GM13977 (cell line): Measurements from ENCODE around the gene FAM181B.
"Not testable (repeated sequence)": the region's sequence is repeated elsewhere in the genome, so short reads cannot be mapped to it uniquely, and the experiment has no call there.

Source experiments
- DNase-seq: peaks from one replicate; pipeline ENCODE4 v3.0.0; 2012; ENCODE audit warnings: low spot score
- in situ Hi-C: fragments of 300-500 bp; cut with MboI; formaldehyde crosslinking; loops from one replicate; pipeline ENCODE4 v1.12.0; 2022; ENCODE audit warnings: low sequenced_read_pairs, low pct_unique_long_range_greater_than_20kb, mixed read lengths, inconsistent platforms; ENCODE audit not compliant: unreplicated experiment
- TF ChIP-seq, protein P1 (sequence below): IDR thresholded peaks from 2 replicates; pipeline ENCODE4 v1.5.1; 2012; ENCODE audit warnings: mild to moderate bottlenecking, control low read depth; ENCODE audit not compliant: insufficient read depth; ENCODE audit errors: extremely low read depth, missing control alignments

Gene FAM181B

DNA sequence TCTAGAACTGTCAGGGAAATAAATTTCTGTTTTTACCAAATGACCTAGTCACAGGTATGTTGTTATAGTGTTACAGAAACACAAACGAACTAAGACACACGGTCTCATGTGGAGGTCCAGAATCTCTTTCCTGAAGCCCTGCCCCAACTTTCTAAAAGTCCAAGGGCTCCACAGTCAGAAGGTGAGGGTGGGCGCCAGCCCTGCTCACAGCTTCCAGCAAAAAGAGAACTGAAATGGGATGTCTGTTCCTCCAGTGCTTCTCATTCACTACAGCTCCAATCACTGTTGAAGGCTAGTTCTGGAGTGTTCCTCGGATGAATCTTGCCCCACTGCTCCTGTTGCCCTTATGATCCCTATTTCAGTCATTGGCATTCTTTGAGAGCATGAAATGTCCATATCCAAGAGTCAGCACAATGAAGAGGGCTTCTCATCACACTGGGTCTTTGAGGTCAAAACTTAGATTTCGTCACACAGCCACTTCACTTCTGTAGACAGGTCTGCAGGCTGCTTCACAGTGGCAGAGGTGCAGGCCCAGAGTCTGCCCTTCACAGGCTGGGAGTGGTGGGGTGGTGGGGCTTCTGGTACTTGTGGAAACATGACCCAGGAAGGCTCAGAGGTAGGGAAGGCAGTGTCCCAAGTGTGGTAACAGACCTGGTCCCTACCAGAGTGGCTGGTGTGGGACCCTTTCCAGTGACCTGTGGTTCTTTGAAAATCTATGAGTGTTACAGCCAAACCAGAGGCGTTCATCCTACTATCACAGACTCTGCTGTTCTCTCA, 34.9 kb downstream of the FAM181B start:
- DNase-seq, result no peak
- TF ChIP-seq, protein P1, sequence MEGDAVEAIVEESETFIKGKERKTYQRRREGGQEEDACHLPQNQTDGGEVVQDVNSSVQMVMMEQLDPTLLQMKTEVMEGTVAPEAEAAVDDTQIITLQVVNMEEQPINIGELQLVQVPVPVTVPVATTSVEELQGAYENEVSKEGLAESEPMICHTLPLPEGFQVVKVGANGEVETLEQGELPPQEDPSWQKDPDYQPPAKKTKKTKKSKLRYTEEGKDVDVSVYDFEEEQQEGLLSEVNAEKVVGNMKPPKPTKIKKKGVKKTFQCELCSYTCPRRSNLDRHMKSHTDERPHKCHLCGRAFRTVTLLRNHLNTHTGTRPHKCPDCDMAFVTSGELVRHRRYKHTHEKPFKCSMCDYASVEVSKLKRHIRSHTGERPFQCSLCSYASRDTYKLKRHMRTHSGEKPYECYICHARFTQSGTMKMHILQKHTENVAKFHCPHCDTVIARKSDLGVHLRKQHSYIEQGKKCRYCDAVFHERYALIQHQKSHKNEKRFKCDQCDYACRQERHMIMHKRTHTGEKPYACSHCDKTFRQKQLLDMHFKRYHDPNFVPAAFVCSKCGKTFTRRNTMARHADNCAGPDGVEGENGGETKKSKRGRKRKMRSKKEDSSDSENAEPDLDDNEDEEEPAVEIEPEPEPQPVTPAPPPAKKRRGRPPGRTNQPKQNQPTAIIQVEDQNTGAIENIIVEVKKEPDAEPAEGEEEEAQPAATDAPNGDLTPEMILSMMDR, result no peak
- in situ Hi-C loops, result loop anchor here (25.0 kb wide), 1 partner anchor 211 kb away; no protein-coding TSS in a partner anchor

- DNase-seq, result no peak
- TF ChIP-seq, protein P1, result no peak
- in situ Hi-C loops, result loop anchor here (25.0 kb wide), 1 partner anchor 206 kb away; no protein-coding TSS in a partner anchor
These were observed 40.7 kb downstream of the FAM181B start for GRCh38 chr11:82692981-82693380.

DNA sequence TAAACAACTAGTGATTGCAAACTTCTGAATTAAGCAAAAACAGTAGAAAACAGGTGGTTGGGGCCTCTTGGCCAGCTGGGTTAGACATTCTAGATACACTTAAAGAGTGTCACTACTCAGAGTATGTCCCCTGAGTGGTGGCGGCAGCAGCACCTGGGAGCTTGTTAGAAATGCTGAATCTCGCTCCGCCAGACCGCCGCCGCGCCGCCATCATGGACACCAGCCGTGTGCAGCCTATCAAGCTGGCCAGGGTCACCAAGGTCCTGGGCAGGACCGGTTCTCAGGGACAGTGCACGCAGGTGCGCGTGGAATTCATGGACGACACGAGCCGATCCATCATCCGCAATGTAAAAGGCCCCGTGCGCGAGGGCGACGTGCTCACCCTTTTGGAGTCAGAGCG, 44.3 kb downstream of the FAM181B start:
- DNase-seq, result not testable (repeated sequence)
- in situ Hi-C loops, result loop anchor here (25.0 kb wide), 1 partner anchor 202 kb away; no protein-coding TSS in a partner anchor

- TF ChIP-seq, protein P1, result no peak
- in situ Hi-C loops, result loop anchor here (25.0 kb wide), 1 partner anchor 199 kb away; no protein-coding TSS in a partner anchor
- DNase-seq, result no peak
These were observed 47.5 kb downstream of the FAM181B start for GRCh38 chr11:82686211-82686610.

DNA sequence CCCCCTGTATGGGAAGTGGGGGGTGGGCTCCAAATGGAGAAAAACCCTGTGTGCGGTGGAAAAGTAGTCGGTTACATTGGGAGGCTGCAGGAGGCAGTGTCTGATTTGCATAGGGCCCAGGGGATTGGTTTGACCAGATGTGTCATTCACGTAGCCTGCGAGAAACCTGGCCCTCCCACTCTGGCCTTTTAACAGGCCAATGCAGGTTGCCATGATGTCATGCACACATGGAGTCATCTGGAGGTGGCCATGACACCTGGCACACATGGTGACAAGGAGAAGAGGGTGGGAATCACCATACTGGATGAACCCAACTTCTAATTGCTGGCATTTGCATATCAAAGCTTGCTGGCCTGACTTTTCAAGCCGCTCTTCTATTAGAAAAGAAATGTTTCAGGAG, 50.6 kb downstream of the FAM181B start:
- in situ Hi-C loops, result loop anchor here (25.0 kb wide), 1 partner anchor 196 kb away; no protein-coding TSS in a partner anchor
- no peak for DNase-seq
- TF ChIP-seq, protein P1, result no peak

- in situ Hi-C loops, result loop anchor here (25.0 kb wide), 1 partner anchor 195 kb away; no protein-coding TSS in a partner anchor
- DNase-seq, result no peak
- TF ChIP-seq, protein P1, result peak; percentile 68
These were observed 51.5 kb downstream of the FAM181B start for GRCh38 chr11:82682003-82682751.
